ELF-1 (cell line): ENCODE results near the gene SH2D3C.

Experiments used
- DNase-seq: peaks from one replicate; pipeline ENCODE4 v3.0.0-alpha.2; 2016; ENCODE audit warnings: low read depth, low spot score

SH2D3C gene

DNA sequence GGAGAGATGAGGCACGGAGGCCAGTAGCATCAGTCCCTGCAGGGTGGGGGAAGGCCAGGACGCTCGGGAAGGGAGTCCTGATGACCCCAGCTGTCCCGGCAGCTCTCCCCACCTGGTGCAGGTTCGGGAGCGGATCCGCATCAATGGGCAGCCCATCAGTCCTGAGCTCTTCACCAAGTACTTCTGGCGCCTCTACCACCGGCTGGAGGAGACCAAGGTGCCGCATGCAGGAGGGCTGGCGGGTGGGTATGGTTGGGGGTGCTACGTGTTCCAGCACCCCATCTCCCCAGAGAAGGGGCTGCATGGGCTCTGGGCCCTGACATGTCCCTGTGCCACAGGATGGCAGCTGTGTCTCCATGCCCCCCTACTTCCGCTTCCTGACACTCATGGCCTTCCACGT is 28.4 kb upstream of the SH2D3C start:
- no peak for DNase-seq

DNA sequence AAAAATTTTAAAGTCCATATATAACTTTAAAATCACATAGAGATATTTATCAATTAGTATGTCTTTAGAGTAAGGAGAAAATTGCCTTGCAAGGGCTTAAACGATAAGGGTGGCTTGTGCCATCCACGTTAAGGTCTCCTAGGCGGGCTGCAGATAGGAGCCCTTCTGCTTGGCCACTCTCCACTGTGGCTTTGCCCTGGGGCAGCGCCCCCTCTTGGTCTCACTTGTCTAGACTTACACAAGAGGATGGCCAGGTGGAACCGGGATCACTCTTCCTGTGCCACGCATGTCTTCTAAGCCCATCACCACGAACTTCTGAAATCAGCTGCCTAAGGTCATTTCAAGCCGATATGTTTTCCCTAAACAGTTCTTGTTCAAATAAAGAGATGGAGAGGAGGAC is 27.2 kb upstream of the SH2D3C start:
- DNase-seq: peak; percentile 48

DNA sequence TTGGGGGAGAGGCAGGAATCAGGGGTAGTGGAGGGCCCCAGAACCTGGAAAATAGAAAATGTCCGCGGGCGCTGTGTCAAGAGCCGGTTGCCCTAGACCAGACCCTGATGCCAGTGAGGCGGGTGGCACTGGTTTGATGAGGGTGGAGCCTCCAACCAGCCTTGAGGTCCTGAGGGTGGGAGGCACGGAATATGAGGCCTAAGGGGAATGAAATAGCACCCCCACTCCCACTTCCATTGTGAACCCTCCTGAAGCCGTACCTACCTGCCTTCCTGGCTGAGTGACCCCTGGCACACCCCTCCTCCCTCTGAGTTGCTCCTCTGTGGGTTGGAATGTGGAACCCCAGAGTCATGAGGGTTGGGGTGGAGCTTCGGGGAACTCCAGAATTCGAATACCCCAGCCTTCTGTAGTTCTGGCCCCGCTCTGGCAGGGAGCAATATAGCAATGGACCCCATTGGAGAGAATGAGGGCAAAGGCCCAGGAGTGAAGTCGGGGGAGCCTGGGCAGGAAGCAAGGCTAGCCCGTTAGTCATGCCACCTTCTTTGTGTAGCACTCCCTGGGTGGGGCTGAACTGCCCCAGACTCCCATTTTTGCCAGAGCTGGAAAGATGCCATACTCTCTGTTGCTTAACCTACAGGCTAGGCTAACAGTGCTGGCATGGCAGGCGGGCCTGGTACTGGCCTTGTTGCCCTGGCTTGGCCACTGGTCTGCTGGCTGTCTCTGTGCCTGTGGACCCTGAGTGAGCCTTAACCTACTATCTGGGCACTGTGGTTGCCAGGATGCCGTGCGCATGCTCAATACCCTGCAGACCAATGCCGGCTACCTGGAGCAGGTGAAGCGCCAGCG is 25.3 kb upstream of the SH2D3C start:
- DNase-seq: no peak

DNA sequence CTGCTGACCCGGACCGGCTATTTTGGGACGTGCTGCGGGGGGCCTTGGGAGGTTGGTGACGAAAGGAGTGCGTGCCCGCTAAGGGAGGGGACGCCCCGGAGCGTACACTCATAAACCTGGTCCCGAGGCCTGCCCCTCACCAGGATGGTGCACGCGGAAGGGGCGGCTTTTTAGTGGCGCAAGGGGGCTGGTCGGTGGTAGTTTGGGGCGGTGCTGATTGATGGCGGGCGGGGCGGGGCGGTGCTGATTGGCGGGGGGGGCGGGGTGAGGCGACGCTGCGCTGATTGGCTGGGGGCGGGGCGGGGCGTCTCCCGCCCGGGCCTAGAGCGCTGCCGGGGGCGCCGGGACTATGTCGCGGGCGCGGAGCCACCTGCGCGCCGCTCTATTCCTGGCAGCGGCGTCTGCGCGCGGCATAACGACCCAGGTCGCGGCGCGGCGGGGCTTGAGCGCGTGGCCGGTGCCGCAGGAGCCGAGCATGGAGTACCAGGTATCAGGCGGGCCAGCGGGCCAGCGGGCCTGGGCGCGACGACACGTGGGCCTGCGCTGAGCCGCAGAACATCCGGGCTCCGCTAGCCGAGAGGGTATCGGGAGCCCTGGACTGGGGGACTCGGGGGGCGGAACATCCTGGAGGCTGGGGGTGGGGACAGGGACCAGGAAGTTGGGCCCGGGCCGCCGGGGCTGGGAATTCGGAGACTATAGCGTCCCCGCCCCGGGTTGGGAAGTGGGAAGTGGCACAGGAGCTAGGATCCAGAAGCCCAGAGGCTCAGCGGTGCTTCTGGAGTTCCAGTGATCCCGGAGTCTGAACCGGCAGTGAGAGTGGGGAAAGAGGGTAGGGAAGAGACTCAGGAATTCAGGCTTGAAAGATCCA is 24.3 kb upstream of the SH2D3C start, which contains the start of gene FPGS:
TSS of gene FPGS (plus strand) at position 307 of the 868 bp plus-strand sequence. CDS start at position 350, 43 bp downstream.
- DNase-seq: peak; percentile 87

DNA sequence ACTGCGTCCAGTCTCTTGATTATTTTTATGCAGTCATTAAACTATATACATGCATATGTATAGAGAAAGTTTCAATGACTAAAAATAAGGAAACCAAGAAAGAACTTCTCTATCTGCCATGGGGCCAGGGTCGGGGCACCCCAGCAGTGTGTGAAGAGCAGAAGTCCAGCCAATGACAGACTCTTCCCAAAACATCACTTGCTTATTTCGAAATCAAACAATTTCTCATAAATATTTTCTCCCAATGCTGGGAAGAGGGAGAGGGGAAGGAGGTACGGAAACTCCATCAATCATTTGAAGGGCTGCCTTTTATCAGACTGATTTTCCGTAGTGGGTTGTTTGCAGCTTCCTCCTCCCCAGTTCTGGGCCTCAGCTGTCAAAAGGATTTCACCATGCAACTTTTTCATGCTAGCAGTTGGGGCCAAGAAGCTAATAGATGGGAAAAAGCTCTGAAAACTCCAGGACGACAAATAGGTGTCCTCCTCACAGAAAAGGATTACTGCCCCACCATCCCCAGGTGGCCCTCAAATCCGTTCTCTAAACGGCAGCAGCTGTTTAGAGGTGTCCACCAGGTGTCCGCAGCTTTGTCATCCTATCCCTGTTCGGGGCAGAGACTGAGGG is 23.6 kb upstream of the SH2D3C start:
- peak; percentile 82 for DNase-seq

DNA sequence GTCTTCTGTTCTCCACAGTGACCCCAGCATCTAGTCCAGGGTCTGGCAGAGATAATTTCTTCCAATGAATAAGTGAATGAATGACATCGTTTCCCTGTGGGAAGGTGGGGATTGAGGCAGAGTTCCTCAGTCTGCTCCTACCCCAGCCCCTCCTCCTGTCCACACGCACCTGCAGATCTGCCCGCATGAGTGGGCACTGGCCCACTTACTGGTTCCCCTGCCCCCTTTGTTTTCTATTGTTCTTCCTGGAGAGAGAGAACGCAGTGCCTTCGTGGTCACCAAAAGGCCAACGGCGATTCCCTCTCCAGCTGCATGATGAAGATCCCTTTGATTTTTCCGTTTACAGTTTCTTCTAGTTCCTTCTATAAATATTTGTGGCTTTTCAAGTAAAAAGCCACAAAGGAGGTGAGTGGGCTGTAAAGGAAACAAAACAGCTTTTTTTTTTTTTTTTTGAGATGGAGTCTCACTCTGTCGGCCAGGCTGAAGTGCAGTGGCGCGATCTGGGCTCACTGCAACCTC is 18.4 kb upstream of the SH2D3C start:
- DNase-seq: no peak

DNA sequence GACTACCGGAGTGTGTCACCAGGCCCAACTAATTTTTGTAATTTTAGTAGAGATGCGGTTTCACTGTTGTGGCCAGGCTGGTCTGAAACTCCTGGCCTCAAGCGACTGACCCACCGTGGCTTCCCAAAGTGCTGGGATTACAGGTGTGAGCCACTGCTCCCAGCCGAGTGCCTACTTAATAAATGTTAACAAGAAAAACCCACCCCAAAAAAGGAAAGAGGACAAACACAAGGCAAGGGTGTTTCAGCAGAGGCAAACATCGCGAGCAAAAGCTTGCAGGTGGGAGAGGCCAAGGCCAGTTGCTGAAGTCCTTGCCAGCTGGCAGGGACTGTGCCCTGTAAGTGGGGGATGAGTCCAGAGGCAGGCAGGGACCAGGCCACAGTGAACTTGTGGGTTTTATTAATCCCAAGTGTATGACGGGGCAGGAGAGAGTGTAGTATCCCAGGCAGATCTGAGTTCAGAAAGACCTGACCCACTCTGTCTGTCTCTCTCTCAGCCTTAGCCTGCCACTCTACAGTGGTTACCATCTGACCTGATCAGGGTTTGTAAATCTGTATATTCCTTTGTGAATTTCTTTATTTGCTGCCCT is 17.9 kb upstream of the SH2D3C start:
- no peak for DNase-seq

DNA sequence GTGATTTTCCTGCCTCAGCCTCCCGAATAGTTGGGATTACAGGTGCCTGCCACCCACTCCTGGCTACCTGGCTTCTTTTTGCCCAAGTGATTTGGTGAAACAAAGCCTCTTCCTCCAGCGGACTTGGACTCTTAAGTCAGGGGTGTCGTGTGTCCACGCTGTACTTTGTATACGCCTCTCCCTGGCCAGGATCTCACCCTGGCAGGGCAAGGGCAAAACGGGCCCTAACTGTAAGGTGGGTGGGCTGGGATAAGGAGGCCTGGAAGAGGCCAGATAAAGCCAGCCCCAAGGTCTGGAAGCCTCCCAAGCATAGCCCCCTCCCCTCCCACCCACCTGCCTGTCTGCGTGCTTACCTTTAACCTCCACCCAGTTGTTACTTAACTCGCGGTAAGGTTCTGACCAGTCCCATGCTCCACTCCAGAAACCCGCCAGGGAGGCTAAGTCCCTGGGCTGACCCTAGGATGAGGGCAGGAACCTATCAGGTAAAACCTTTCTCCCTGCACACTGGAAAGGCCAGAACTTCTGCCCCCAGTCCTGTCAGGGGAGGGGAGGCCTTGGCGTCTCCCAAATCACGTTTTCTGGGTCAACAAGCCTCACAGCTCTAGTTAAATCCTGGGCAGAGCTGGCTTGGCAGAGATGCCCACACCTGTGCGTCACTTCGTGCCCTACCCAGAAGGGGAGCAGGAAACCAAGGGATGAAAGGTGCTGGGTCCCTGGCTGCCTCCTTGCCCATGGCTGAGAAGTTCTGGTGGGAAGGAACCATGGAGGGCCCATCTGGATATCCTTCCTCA is 15.7 kb upstream of the SH2D3C start:
- DNase-seq: no peak

DNA sequence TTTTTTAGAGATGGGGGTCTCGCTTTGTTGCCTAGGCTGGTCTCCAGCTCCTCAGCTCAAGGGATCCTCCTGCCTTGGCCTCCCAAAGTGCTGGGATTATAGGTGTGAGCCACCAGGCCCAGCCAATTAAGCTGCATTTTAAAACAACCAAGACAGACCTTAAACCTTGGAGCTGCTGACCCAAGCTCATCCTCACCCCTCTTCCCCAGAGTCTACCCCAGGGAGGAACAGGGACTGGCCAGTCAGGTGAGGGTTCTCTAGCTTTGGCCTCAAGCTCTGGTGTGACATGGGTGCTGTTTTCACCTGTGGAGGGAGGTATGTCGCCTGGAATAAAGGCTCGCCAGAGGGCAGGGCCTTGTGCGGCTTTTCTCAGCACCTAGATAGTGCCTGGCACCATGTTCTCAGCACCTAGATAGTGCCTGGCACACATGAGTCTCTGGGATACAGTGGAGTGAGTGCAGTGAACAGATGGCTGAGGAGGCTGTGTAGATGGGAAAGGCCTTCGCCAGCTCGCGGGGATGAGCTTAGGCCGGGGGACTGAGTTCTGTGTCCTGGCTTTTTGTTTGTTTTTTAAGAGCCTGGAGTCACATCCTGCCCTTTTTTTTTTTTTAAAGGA is 14.7 kb upstream of the SH2D3C start:
- no peak for DNase-seq

DNA sequence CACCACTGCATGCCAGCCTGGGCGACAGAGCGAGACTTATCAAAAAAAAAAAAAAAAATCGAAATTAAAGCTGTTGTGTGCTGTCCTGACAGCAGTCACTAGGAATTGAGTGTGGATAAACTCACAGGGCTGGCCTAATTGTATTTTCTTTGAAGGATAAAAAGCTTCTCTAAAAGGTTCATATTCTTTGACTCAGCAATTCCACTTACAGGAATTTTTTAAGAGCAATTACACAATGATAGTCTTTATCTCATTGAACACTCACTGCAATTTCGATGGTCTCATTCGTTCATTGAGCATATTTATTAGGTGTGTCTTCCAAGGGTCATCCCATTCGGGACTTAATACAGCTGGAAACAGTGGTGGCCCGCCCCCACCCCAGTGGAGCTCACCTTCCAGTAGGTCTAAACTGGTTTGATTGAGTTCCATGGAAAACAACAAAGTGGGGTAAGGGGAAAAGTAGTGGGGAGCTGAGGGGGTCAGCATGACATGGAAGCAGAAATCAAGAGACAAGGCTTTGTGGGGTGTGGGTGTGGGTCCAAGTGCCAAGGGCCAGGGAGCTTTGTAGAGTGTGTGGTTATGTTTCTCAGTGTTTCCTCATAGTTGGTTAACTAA is 14.1 kb upstream of the SH2D3C start:
- no peak for DNase-seq

DNA sequence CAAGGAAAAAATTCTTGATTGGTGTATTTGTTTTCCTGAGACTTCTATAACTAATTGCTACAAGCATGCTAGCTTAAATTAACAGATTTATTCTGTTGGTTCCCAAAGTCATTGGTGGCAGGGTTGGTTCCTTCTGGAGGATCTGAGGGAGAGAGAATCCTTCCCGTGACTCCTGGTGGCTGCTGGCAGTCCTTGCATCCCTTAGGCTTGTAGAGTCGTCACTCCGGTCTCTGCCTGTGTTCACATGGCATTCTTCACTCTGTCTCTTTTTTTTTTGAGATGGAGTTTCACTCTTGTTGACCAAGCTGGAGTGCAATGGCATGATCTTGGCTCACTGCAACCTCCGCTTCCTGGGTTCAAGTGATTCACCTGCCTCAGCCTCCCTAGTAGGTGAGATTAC is 12.6 kb upstream of the SH2D3C start:
- DNase-seq: no peak

DNA sequence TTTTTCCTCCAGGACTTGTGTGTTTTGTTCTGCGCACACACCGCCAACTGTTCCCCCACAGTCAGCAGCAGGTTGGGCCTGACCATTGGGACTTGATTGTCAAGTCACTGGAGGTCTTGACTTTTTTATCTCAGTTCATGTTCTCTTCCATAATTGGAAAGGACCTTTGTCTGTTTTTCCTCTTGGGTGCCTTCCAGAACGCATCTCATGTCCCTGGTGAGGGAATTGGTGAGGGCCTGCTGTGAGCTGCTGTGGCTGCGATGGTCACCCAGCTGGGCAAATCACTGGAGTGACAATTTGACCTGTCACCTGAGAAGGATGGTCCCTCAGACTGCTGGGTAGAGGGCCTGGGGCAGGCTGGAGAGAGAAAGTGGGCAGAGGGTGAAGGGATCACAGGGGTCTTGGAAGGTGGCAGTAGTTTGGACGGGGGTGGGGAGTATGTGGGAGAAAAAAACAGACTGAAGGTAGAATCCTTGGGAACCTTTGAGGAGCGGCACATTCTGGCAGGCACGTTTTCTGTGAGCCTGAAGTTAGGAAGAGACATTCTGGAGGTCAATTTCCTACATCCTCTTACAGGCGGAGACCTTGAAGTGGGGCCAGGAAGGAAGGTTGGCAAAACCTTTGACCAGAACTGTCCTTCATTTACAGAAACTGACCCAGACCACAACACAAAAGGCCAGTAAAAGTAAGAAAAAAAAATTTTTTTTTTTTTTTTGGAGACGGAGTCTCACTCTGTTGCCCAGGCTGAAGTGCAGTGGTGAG is 11.8 kb upstream of the SH2D3C start:
- DNase-seq: no peak

DNA sequence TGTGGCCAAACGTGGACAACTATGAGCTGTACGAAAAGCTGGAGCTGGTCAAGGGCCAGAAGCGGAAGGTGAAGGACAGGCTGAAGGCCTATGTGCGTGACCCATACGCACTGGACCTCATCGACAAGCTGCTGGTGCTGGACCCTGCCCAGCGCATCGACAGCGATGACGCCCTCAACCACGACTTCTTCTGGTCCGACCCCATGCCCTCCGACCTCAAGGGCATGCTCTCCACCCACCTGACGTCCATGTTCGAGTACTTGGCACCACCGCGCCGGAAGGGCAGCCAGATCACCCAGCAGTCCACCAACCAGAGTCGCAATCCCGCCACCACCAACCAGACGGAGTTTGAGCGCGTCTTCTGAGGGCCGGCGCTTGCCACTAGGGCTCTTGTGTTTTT is 10.7 kb upstream of the SH2D3C start:
- DNase-seq: no peak

DNA sequence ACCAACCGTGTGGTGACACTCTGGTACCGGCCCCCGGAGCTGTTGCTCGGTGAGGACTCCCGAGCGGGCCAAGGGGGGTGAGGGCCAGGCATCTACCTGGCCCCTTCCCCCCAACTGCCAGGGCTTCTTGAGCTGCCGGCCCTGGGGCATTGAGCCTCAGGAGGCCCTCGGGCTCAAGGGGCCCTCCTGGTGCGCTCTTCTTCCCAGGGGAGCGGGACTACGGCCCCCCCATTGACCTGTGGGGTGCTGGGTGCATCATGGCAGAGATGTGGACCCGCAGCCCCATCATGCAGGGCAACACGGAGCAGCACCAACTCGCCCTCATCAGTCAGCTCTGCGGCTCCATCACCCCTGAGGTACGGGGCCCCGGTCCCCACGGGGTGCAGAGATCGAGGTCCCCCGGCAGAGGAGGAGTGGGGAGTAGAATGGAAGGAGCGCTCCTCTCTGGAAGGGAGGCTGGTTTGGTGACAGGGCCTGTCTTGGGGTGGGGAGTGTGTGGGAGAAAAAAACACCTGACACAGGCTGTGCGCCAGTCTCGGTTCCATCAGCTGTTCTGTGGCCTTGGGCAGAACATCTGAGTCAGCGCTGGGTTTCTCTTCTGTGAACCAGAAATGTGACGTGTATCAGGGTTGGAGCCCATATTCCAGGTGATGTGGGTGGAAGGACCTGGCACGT is 10.0 kb upstream of the SH2D3C start:
- DNase-seq: no peak

DNA sequence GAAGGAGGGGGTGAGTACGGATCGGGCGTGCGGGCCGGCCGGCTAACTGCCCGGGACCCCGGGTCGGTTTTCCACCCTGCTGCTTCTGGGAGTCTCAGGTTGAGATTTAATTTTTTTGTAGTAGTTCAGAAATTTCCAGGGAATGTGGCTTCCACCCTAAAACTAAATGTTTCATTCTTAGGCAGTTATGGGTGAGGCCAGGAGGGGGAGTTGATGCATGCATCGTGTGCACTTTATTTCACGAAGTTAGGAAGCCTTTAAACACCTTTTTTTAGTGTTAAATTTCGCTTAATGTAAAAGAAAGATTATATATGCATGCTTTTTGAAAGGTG is 8.3 kb upstream of the SH2D3C start:
- no peak for DNase-seq

DNA sequence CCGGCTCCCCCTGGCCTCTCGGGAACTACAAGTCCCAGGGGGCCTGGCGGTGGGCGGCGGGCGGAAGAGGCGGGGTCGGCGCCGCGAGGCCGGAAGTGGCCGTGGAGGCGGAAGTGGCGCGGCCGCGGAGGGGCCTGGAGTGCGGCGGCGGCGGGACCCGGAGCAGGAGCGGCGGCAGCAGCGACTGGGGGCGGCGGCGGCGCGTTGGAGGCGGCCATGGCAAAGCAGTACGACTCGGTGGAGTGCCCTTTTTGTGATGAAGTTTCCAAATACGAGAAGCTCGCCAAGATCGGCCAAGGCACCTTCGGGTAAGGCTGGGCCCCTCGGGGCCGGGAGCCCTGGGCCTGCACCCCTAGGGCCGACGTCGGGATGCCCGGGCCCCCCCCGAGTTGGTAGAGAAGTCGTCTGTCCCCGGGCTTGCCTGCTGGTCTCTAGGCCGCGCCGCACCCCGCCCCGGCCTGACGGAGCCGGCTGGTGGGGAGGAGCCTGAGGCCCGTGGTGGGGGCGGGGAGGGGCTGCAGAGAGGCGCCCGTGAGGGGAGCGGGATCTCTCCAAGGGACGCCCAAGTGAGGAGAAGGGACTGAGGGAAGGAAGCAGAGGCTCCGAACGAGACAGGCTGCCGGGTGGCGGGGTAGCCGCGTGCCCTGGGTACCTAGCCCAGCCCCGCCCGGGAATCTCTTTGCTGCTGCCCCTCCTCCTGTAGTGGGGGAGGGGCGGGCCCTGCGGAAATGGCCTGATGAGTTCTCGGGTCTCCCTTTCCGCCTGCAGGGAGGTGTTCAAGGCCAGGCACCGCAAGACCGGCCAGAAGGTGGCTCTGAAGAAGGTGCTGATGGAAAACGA is 7.7 kb upstream of the SH2D3C start, which contains the start of gene CDK9:
TSS of gene CDK9 (plus strand) at position 102 of the 840 bp plus-strand sequence. CDS start at position 217, 115 bp downstream.
- peak; percentile 94 for DNase-seq
